Measurements from ENCODE around the gene MELK. TPM values are rescaled to one million over a fixed set of nuclear protein-coding genes. Genes with fewer than 3 reads are reported as not detected.
A peak's percentile ranks its signal among the peaks of the same experiment; 100 is the strongest.

Gene MELK
- total and polyA plus RNA-seq, 2 of the 4 experiments (the other 2 are of a cell fraction), result 20.8 to 27.4 TPM

DNA sequence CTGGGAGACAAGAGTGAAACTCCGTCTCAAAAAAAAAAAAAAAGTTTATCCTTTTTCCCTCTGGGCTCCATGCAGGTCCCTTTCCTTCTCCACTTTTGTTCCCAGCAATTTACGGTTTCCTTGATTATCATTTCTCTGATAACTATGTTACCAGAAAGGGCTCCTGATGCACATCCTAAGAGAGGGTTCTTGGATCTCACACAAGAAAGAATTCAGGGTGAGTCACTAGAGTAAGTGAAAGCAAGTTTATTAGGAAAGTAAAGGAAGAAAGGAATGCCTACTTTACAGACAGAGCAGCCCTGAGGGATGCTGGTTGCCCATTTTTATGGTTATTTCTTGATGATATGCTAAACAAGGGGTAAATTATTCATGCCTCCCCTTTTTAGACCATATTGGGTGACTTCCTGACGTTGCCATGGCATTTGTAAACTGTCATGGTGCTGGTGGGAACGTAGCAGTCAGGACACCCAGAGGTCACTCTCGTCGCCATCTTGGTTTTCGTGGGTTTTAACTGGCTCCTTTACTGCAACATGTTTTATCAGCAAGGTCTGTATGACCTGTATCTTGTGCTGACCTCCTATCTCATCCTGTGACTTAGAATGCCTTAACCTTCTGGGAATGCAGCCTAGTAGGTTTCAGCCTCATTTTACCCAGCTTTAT lies 13.5 kb upstream of the MELK start:
- no peaks in the 10 kb centered on the region for H3K27me3 ChIP-seq (ENCODE audit: control insufficient read depth, insufficient read depth, low read length)
- no peak overlapping the region for H4K91ac ChIP-seq (ENCODE audit: insufficient read depth, low read depth, low read length)
- POLR2A ChIA-PET (ENCODE audit: unreplicated experiment), result no interaction called here
- 0 out of 2 replicates have a peak, but pooled peaks cover 10% of the 10 kb centered on the region for H3K9me1 ChIP-seq (ENCODE audit: insufficient read depth, low read length)
- no peaks in the 10 kb centered on the region for H4K20me1 ChIP-seq (ENCODE audit: insufficient read depth, low read length)
- H2BK15ac ChIP-seq (ENCODE audit: low read depth, low read length), result no peak overlapping the region; the same call in 2 of the 3 replicates
- H3K9ac ChIP-seq (ENCODE audit: low read depth, low read length), result no peak overlapping the region
- TF ChIP-seq CEBPB (IDR thresholded peaks at IDR 0.05; ENCODE audit: low read depth, low read length) (no peak), RCOR1 (IDR thresholded peaks at IDR 0.05; ENCODE audit: insufficient replicate concordance, low read length) (no peak), NFE2L2 (IDR thresholded peaks at IDR 0.05; ENCODE audit: low read depth, low read length) (no peak), MXI1 (IDR thresholded peaks at IDR 0.05; ENCODE audit: borderline replicate concordance, low read depth, low read length) (no peak), SMC3 (IDR thresholded peaks at IDR 0.05; ENCODE audit: low read depth, low read length) (no peak), FOS (IDR thresholded peaks at IDR 0.05; ENCODE audit: low read depth, low read length) (no peak), MAZ (IDR thresholded peaks at IDR 0.05; ENCODE audit: borderline replicate concordance, low read depth, low read length) (no peak), RAD21 (IDR thresholded peaks at IDR 0.05; ENCODE audit: low read length) (no peak), BHLHE40 (IDR thresholded peaks at IDR 0.05; ENCODE audit: low read depth, low read length) (no peak)
- TF ChIP-seq, protein P1, sequence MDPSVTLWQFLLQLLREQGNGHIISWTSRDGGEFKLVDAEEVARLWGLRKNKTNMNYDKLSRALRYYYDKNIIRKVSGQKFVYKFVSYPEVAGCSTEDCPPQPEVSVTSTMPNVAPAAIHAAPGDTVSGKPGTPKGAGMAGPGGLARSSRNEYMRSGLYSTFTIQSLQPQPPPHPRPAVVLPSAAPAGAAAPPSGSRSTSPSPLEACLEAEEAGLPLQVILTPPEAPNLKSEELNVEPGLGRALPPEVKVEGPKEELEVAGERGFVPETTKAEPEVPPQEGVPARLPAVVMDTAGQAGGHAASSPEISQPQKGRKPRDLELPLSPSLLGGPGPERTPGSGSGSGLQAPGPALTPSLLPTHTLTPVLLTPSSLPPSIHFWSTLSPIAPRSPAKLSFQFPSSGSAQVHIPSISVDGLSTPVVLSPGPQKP (IDR thresholded peaks at IDR 0.05; ENCODE audit: borderline replicate concordance, low read depth, low read length), result no peak
- TF ChIP-seq, protein P2, sequence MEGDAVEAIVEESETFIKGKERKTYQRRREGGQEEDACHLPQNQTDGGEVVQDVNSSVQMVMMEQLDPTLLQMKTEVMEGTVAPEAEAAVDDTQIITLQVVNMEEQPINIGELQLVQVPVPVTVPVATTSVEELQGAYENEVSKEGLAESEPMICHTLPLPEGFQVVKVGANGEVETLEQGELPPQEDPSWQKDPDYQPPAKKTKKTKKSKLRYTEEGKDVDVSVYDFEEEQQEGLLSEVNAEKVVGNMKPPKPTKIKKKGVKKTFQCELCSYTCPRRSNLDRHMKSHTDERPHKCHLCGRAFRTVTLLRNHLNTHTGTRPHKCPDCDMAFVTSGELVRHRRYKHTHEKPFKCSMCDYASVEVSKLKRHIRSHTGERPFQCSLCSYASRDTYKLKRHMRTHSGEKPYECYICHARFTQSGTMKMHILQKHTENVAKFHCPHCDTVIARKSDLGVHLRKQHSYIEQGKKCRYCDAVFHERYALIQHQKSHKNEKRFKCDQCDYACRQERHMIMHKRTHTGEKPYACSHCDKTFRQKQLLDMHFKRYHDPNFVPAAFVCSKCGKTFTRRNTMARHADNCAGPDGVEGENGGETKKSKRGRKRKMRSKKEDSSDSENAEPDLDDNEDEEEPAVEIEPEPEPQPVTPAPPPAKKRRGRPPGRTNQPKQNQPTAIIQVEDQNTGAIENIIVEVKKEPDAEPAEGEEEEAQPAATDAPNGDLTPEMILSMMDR (conservative IDR thresholded peaks at IDR 0.05; ENCODE audit: low read depth, low read length), result no peak
- WGBS, 2 experiments (ENCODE audit: extremely low coverage in 2 of 2, insufficient read length in 1 of 2), result 82% methylated on average over 3 of the region's 7 CpGs; no CpG with 5 or more reads in 1 of the 2 experiments
- H4K5ac ChIP-seq (ENCODE audit: low read depth, low read length), result 0 out of 2 replicates have a peak overlapping the region, but pooled peaks have one; percentile 72
- H3K36me3 ChIP-seq (ENCODE audit: control insufficient read depth, insufficient read depth, low read length), result no peaks in the 10 kb centered on the region
- peak overlapping the region; percentile 75; the same call in 1 of the 2 replicates for H2AK5ac ChIP-seq (ENCODE audit: low read depth, low read length)
- H2BK120ac ChIP-seq (ENCODE audit: low read depth, low read length), result peak overlapping the region; percentile 71
- H3K4me2 ChIP-seq (ENCODE audit: low read depth, low read length), result peak overlapping the region; percentile 64; the same call in 1 of the 2 replicates
- in situ Hi-C loops (cut with MboI; ENCODE audit: low sequenced_read_pairs) (no loop called here), intact Hi-C loops (cut with micrococcal nuclease) (loop anchor here (5.0 kb wide), 1 partner anchor 72 kb away; no protein-coding TSS in a partner anchor), dilution Hi-C loops (cut with HindIII; ENCODE audit: low sequenced_read_pairs, unreplicated experiment) (no loop called here)
- H2BK20ac ChIP-seq (ENCODE audit: low read depth, low read length), result peak overlapping the region; percentile 60
- peak overlapping the region; percentile 42; the same call in 1 of the 2 replicates for H3K23ac ChIP-seq (ENCODE audit: low read depth, low read length)
- H3K9me3 ChIP-seq (ENCODE audit: control insufficient read depth, insufficient read depth, low read length), result no peaks in the 10 kb centered on the region
- no peak overlapping the region for H2AFZ ChIP-seq (replicated peaks; ENCODE audit: low read length, poor library complexity)
- BruUV-seq (replicated peaks), result no TSS peak
- peak overlapping the region; percentile 41; the same call in 1 of the 2 replicates for H3K18ac ChIP-seq (ENCODE audit: low read depth, low read length)
- ATAC-seq (ENCODE audit: low read depth) (peak; percentile 80), DNase-seq (peak; percentile 55)
- H2BK5ac ChIP-seq (ENCODE audit: low read depth, low read length, poor library complexity, severe bottlenecking), result peak overlapping the region; percentile 49
- H3K79me1 ChIP-seq (ENCODE audit: low read depth in 1 of 2, low read length in 2 of 2), result no peaks in the 10 kb centered on the region
- H4K8ac ChIP-seq (ENCODE audit: low read depth in 2 of 2, low read length in 2 of 2), result peak overlapping the region; percentile 16 to 45; a peak in 2 of 4 replicates
- peak overlapping the region; percentile 60 for H3K14ac ChIP-seq (replicated peaks; ENCODE audit: low read depth, low read length)
- H3K4ac ChIP-seq (ENCODE audit: low read depth, low read length), result peak overlapping the region; percentile 81
- no peak overlapping the region for H2AK9ac ChIP-seq (replicated peaks; ENCODE audit: low read depth, low read length, poor library complexity)
- H3K27ac ChIP-seq (ENCODE audit: insufficient read depth, low read length), result no peak overlapping the region
- CTCF ChIA-PET, result interaction anchor here (2.0 kb wide), 1 partner anchor 152 kb away, joined by 8 read pairs; no protein-coding TSS in a partner anchor
- H3K56ac ChIP-seq (ENCODE audit: extremely low read depth, insufficient read depth, low read length), result no peak overlapping the region
- no peak overlapping the region for H3K4me3 ChIP-seq (ENCODE audit: insufficient read depth, low read depth, low read length)
- H3K4me1 ChIP-seq (ENCODE audit: control insufficient read depth, insufficient read depth, low read length), result peaks cover 5% of the 10 kb centered on the region; the same call in 1 of the 2 replicates
